ENCODE measurements around the gene UNC5A.

DNA sequence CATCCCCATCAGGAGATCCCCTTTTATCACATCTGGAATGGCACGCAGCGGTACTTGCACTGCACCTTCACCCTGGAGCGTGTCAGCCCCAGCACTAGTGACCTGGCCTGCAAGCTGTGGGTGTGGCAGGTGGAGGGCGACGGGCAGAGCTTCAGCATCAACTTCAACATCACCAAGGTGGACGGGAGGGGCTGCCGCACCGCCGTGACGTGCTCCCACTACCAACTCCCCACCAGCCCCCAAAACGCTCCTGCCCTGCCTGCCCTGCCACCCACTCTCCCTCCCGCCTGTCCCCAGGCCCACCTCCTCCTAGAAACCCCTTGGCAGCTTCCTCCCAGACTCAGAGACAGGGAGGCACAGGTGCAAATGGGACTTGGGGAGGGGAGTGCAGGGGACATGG lies 68.1 kb downstream of the UNC5A start:
- TF ChIP-seq, protein P1, sequence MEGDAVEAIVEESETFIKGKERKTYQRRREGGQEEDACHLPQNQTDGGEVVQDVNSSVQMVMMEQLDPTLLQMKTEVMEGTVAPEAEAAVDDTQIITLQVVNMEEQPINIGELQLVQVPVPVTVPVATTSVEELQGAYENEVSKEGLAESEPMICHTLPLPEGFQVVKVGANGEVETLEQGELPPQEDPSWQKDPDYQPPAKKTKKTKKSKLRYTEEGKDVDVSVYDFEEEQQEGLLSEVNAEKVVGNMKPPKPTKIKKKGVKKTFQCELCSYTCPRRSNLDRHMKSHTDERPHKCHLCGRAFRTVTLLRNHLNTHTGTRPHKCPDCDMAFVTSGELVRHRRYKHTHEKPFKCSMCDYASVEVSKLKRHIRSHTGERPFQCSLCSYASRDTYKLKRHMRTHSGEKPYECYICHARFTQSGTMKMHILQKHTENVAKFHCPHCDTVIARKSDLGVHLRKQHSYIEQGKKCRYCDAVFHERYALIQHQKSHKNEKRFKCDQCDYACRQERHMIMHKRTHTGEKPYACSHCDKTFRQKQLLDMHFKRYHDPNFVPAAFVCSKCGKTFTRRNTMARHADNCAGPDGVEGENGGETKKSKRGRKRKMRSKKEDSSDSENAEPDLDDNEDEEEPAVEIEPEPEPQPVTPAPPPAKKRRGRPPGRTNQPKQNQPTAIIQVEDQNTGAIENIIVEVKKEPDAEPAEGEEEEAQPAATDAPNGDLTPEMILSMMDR (conservative IDR thresholded peaks at IDR 0.05; ENCODE audit: low read depth, low read length), result no peak
- TF ChIP-seq EZH2phosphoT487 (IDR thresholded peaks at IDR 0.05; ENCODE audit: borderline replicate concordance, low read length), result no peak

Measured in PC-3 (cell line).